ENCODE results near the gene NEO1.

The NEO1 gene

GRCh38 chr15:73227433-73228056 lies 175.3 kb downstream of the NEO1 start:
- no peak for DNase-seq

- no peak for DNase-seq
Observed at GRCh38 chr15:73228128-73228646, 175.9 kb downstream of the NEO1 start.

- no peak for DNase-seq
Observed at GRCh38 chr15:73231661-73232419, 179.6 kb downstream of the NEO1 start.

GRCh38 chr15:73232776-73233175 lies 180.5 kb downstream of the NEO1 start:
- no peak for DNase-seq

GRCh38 chr15:73233623-73234022 lies 181.4 kb downstream of the NEO1 start:
- DNase-seq, result no peak

GRCh38 chr15:73237910-73238309 lies 185.6 kb downstream of the NEO1 start:
- DNase-seq, result no peak

- no peak for DNase-seq
Observed at GRCh38 chr15:73239564-73240215, 187.4 kb downstream of the NEO1 start.

GRCh38 chr15:73240866-73241499 lies 188.7 kb downstream of the NEO1 start:
- peak; percentile 55 for DNase-seq

- DNase-seq, result peak; percentile 5
Observed at GRCh38 chr15:73244333-73244732, 192.1 kb downstream of the NEO1 start.

GRCh38 chr15:73246439-73246838 lies 194.2 kb downstream of the NEO1 start:
- no peak for DNase-seq

GRCh38 chr15:73246898-73247297 lies 194.6 kb downstream of the NEO1 start:
- no peak for DNase-seq

GRCh38 chr15:73247331-73247730 lies 195.1 kb downstream of the NEO1 start:
- no peak for DNase-seq

- no peak for DNase-seq
Observed at GRCh38 chr15:73249499-73249898, 197.2 kb downstream of the NEO1 start.

GRCh38 chr15:73254598-73254997 lies 202.3 kb downstream of the NEO1 start:
- DNase-seq, result no peak

GRCh38 chr15:73258271-73259108 lies 206.2 kb downstream of the NEO1 start:
- DNase-seq, result no peak

GRCh38 chr15:73264881-73265280 lies 212.6 kb downstream of the NEO1 start:
- no peak for DNase-seq

GRCh38 chr15:73265536-73266153 lies 213.4 kb downstream of the NEO1 start:
- peak; percentile 29 for DNase-seq

- no peak for DNase-seq
Observed at GRCh38 chr15:73268457-73268856, 216.2 kb downstream of the NEO1 start.

- no peak for DNase-seq
Observed at GRCh38 chr15:73270366-73271097, 218.3 kb downstream of the NEO1 start.

GRCh38 chr15:73273181-73274002 lies 221.1 kb downstream of the NEO1 start:
- peak; percentile 19 for DNase-seq
